ENCODE measurements around the gene BPI.
"Not testable (repeated sequence)": the region's sequence is repeated elsewhere in the genome, so short reads cannot be mapped to it uniquely, and the experiment has no call there.

Gene BPI

GRCh38 chr20:38277691-38278090 is 26.3 kb upstream of the BPI start:
- H3K27ac ChIP-seq = no peak overlapping the region
- TF ChIP-seq ZFX (IDR thresholded peaks at IDR 0.05; ENCODE audit: borderline replicate concordance) = no peak
- no peak for TF ChIP-seq CTCF (IDR thresholded peaks at IDR 0.05)

GRCh38 chr20:38278131-38278530 is 25.8 kb upstream of the BPI start:
- no peak overlapping the region for H3K27ac ChIP-seq
- TF ChIP-seq ZFX (IDR thresholded peaks at IDR 0.05; ENCODE audit: borderline replicate concordance) (no peak), CTCF (IDR thresholded peaks at IDR 0.05) (no peak)

- TF ChIP-seq ZFX (IDR thresholded peaks at IDR 0.05; ENCODE audit: borderline replicate concordance) (no peak), CTCF (IDR thresholded peaks at IDR 0.05) (no peak)
- no peak overlapping the region for H3K27ac ChIP-seq
Observed at GRCh38 chr20:38278763-38279162, 25.2 kb upstream of the BPI start.

- H3K27ac ChIP-seq = not testable (repeated sequence)
Observed at GRCh38 chr20:38281176-38281915, 22.6 kb upstream of the BPI start.

GRCh38 chr20:38283236-38283635 is 20.7 kb upstream of the BPI start:
- TF ChIP-seq CTCF (IDR thresholded peaks at IDR 0.05) (no peak), ZFX (IDR thresholded peaks at IDR 0.05; ENCODE audit: borderline replicate concordance) (no peak)
- H3K27ac ChIP-seq = no peak overlapping the region

GRCh38 chr20:38284066-38284650 is 19.8 kb upstream of the BPI start:
- not testable (repeated sequence) for H3K27ac ChIP-seq

- no peak for TF ChIP-seq ZFX (IDR thresholded peaks at IDR 0.05; ENCODE audit: borderline replicate concordance)
Observed at GRCh38 chr20:38284893-38285444, 19.0 kb upstream of the BPI start.

GRCh38 chr20:38286586-38287531 is 17.1 kb upstream of the BPI start:
- no peak overlapping the region for H3K27ac ChIP-seq
- TF ChIP-seq ZFX (IDR thresholded peaks at IDR 0.05; ENCODE audit: borderline replicate concordance) (no peak), CTCF (IDR thresholded peaks at IDR 0.05) (no peak)

More at GRCh38 chr20:38284893-38285444, 19.0 kb upstream of the BPI start:
- no peak overlapping the region for H3K27ac ChIP-seq

All from 22Rv1 (cell line).